ENCODE measurements around the gene DNAJA1. TPM values are rescaled to one million over a fixed set of nuclear protein-coding genes. Genes with fewer than 3 reads are reported as not detected.
"Not testable (repeated sequence)": the region's sequence is repeated elsewhere in the genome, so short reads cannot be mapped to it uniquely, and the experiment has no call there.

DNAJA1 gene
- total RNA-seq, 2 donors from 2014 or later, result 134 to 139 TPM

DNA sequence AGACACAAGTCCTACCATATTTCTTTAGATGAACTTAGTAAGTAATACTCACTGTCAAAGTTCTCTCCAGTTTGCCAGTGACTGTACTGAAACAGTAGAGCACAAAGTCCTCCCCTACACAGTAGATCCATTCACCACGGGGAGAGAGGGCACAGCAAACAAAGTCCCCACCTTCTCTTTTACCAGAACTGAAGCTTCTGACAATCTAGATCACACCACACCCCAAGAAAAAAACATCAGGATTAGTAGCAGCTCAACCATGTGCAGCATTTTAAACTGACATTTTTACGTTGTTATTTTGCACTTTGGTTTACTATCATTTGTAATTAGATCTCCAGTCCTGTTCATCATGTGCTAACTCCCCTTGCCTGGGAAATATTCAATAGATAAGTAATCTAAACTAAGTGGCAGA is 23.0 kb downstream of the DNAJA1 start:
- no peak for DNase-seq (ENCODE audit: low spot score in 2 of 2)
- peaks cover 14 to 25% of the 10 kb centered on the region in 2 donors for H3K36me3 Mint-ChIP-seq
- no peaks in the 10 kb centered on the region for H3K9me3 Mint-ChIP-seq
- no peak for ATAC-seq
- H3K27ac Mint-ChIP-seq, result peak overlapping the region in 1 of 2 donors; percentile 75

DNA sequence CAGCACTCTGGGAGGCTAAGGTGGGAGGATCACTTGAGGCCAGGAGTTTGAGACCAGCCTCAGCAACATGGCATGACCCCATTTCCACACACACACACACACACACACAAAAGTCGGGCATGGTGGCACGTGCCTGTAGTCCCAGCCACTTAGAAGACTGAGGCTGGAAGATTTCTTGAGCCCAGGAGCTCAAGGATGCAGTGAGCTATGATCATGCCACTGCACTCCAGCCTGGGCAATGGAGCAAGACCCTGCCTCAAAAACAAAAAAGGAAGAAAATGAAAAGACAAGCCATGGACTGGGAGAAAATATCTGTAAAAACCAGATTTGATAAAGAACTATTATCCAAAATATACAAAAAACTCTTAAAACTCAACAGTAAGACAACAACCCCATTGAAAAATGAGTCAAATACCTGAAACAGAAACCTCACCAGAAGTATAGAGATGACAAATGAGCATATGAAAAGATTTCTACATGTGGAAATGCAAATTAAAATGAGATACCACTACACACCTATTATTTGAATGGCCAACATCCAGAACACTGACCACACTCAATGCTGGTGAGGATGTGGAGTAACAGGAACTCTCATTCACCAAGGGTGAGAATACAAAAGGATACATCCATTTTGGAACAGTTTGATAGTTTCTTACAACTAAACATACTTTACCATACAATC is 24.7 kb downstream of the DNAJA1 start:
- H3K9me3 Mint-ChIP-seq, result no peaks in the 10 kb centered on the region
- peaks cover 14 to 32% of the 10 kb centered on the region in 2 donors for H3K36me3 Mint-ChIP-seq
- H3K27ac Mint-ChIP-seq, result peak overlapping the region in 1 of 2 donors; percentile 60
- ATAC-seq (peak; percentile 82 to 94), DNase-seq (ENCODE audit: low spot score in 2 of 2) (no peak)

DNA sequence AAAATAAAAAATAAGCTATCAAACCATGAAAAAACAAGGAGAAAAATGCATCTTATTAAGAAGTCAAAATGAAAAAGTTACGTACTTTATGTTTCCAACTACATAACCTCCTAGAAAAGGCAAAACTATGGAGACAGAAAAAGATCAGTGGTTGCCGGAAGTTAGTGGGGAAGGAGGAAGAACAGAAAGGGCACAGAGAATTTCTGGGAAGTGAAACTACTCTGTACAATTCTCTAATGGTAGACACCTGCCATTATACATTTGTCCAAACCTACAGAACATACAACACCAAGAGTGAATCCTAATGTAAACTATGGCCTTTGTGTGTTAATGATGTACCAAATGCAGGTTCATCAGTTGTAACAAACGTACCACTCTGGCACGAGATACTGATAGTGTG is 26.1 kb downstream of the DNAJA1 start:
- ATAC-seq, result no peak

DNA sequence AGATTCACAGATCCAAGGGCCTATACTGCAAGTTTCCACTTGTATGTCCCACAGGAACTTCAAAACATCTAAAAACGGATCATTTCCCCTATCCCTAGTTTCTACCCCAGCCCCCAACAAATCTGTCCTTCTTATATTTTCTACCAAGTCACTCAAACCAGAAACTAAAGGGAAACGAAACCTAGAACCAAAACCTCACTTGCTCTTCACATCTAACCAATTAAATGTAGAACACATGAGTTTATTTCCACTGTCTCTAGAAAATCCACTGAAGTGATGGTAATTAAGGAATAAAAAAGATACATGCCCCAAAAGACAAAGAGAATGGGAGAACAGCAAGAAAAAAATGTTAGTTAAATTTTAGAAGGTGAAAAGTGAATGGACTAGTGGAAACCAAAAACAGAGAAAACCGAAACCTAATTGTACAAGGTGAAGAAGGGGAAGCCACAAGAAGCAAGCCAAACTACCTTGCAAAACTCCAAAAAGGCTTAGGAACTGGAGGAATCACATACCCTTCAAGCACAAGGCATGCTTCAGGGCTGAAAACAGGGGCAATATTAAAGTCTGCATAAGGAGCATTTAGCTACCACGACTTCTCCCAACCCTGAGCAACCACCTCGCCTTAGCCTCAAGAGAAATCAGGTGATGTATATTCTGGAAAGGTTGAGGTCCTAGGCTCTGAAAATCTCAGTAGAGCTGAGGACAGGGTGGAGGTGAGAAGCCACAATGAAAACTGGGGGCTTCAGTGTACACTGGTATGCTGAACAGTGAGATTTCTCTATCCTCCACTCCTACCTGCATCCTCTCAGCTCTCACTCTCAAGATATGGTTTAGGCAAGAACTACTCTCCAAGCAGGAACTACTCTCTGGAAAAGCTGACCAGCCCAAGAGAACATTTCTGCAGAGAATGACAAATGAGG is 40.3 kb downstream of the DNAJA1 start:
- no peak for DNase-seq (ENCODE audit: low spot score in 2 of 2)
- peak overlapping the region in 1 of 2 donors; percentile 41 for H3K27ac Mint-ChIP-seq
- no peak for ATAC-seq

More for the DNA sequence above, 26.1 kb downstream of the DNAJA1 start:
- no peak overlapping the region for H3K27ac Mint-ChIP-seq
- H3K9me3 Mint-ChIP-seq, result no peaks in the 10 kb centered on the region
- no peak for DNase-seq (ENCODE audit: low spot score in 2 of 2)
- H3K36me3 Mint-ChIP-seq, result peaks cover 14 to 28% of the 10 kb centered on the region in 2 donors

DNA sequence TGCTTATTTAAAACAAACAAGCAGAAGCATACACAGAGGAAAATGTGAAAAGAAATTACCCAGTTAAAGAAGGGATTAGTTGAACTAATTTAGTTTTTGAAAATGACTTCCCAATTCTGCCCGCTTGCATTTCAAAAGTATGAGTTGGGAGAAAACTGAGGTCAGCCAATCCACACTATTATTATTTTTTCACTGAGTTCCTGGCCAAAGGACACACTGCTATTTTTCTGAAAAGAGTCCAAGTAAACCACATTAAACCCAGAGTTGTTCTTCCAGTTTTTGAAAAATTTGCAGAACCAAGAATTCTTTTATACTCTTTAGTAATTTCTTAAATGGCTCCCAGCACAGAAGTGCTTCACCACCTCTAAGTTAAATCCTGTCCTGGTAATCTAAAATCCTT is 43.9 kb downstream of the DNAJA1 start:
- DNase-seq (ENCODE audit: low spot score in 2 of 2) (no peak), ATAC-seq (no peak)
- H3K36me3 Mint-ChIP-seq, result peaks cover 14 to 21% of the 10 kb centered on the region in 2 donors
- no peaks in the 10 kb centered on the region for H3K9me3 Mint-ChIP-seq
- H3K27ac Mint-ChIP-seq, result peak overlapping the region in 1 of 2 donors; percentile 30

More for the DNA sequence above, 40.3 kb downstream of the DNAJA1 start:
- H3K36me3 Mint-ChIP-seq, result peaks cover 5 to 6% of the 10 kb centered on the region in 2 donors
- no peaks in the 10 kb centered on the region for H3K9me3 Mint-ChIP-seq

DNA sequence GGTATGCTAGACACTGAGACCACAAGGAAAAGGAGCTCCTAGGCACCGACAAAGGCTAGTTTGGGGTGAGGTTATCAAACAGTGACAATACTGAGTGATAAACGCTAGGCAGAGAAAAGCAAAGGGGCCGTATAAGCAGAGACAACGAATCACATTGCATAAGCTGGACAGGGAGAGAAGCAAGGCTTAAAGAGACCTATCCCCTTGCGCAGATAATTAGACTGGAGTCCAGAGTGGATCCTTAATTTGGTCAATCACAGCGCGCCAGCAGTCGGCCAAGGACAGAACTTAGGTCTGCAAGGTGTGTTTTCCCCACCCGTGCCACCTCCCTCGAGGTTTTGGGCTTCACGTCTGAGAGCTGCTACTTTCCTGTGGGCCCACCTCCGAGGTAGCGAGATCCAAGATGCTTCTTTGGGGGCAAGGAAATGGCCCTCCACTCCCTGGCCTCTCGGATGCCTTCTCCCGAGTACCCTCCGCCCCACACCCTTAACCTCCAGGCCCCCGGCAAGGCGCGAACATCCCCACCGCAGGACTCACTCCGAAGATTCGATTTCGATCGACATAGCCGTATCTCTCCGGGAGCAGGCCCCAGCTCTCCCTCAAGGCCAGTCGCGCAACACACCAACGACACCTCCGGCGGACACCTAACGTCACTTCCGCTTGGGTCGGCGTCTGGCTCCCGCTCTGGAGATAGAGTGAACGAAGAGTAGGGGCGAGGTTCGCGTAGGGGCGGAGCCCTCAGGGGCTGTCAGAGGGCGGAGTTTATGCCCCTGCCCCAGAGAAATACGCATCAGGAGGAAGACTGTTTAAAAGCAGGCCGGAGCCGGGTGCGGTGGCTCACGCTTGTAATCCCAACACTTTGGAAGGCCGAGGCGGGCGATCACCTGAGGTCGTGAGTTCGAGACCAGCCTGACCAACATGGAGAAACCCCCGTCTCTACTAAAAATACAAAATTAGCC is 51.3 kb downstream of the DNAJA1 start, which contains the start of gene SMU1:
Gene SMU1 (minus strand): TSS at position 629 of the 959 bp plus-strand sequence. CDS start 66 bp downstream, at position 563.
- Mint-ChIP-seq H3K9me3 (no peaks in the 10 kb centered on the region), H3K27ac (peak within 1 kb of the TSS; percentile 97 to 99), H3K36me3 (peaks cover 12 to 21% of the 10 kb centered on the region in 2 donors)
- ATAC-seq (peak; percentile 95 to 98), DNase-seq (ENCODE audit: low spot score in 2 of 2) (peak; percentile 91 to 96)

DNA sequence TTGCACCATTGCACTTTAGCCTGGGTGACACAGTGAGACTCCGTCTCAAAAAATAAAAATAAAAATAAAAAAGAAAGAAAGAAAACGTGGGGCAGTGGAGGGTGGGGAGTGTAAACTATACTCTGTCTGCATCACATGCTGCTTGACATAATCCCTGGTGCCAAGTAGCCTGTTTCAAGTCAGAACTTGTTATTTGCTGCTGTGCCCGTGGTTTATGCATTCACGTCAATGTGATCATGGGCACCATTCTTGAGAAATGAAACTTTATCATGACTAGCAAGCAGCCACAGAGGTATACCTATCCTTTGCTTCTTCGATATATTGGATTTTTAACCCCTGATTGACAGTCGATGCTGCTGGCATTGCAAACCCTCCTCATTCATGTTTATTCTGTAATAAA is 55.5 kb downstream of the DNAJA1 start:
- Mint-ChIP-seq H3K9me3 (no peaks in the 10 kb centered on the region), H3K27ac (no peak overlapping the region), H3K36me3 (peaks cover 6% of the 10 kb centered on the region in 2 donors)
- ATAC-seq, result peak in 1 of 2 donors; percentile 14
- no peak for DNase-seq (ENCODE audit: low spot score in 2 of 2)

DNA sequence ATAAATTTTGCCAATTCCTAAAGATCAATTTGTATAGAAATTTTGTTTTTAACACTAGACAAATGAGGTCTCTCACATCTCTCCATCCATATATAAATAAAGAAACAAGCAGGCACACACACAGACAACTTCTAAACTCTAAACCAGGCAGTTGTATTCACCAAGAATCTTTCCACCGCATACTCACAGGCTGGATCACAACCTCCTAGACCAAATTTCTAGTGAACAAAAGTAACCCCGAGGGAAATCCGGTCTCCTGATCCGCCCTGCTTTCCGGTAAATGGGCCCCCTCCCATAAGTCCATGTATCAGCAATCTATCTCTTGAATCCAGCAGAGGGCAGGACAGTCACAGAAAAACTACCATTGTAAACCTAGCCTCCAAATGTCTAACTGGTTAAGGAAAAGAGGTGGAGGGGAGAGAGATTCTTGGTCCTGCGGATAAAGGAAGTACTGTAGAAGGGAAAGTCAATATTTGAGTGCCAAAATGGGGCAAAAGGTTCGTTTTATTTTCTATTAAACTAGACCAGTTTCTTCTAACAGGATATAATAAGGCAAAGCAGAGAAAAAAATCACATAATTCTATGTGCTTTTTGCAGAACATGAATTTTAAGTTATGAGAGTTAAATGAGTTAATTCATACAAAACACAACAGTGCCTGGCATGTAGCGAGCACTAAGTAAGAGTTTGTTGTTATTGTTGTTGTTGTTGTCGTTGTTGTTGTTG is 56.2 kb downstream of the DNAJA1 start:
- H3K27ac Mint-ChIP-seq, result no peak overlapping the region
- peak; percentile 59 to 61 for ATAC-seq
- peak in 1 of 2 donors; percentile 57 for DNase-seq (ENCODE audit: low spot score in 2 of 2)
- peaks cover 4% of the 10 kb centered on the region in 2 donors for H3K36me3 Mint-ChIP-seq
- H3K9me3 Mint-ChIP-seq, result no peaks in the 10 kb centered on the region

DNA sequence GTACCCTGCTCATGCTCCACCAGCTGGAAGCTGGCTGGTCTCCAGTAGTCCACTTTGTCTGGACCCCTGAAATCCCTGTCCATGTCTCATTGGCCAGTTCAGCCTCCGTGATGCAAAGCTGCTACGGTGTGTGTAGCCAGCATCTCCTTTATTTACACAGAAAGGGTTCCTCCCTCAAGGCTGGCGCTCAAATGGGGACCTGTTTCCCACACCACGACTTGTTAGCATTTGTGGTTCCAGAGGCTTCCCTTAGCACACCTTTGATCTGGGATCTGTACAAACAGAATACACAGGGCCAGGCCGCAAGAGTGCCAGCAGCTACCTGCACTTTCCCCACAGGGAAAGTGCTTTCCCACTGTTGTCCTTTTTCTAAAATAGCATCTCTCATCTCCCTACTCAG is 57.1 kb downstream of the DNAJA1 start:
- ATAC-seq, result peak; percentile 9 to 17
- peak in 1 of 2 donors; percentile 14 for DNase-seq (ENCODE audit: low spot score in 2 of 2)
- Mint-ChIP-seq H3K27ac (peak overlapping the region in 1 of 2 donors; percentile 69), H3K9me3 (no peaks in the 10 kb centered on the region), H3K36me3 (no peaks in the 10 kb centered on the region)

DNA sequence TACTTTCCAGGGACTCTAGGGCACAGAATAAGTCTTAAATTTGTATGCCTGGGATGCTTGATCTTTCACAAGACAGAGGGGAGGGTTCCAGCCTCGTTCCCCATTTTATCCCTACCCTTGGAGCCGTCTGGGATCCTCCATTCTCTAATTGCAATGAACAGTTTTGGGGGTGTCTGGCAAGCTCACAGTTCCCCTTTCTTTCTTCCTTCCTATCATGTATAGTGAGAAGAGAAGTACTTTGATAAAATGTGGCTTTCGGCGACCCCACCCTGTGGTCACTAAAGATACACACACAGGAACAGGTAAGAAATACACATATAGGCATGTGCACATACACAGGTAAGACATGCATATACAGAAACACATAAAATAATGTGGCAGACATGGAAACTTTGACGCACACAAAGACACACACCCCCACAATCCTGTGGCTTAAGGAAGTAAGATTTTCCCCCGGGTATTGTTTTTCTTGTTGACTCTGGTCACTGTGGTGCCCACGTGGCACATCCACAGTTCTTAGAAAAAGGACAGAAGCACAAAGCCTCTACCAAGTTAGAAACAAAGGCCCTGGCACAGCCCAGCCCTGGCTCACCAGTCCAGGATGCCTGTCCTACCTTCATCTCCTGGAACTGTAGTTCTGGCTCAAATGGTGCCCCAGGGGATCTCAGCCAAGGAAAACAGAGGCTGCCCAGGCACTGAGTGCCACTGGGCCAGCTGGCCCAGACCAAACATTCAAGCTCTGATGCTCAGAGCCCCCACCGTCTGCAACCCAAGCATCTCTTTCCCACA is 57.7 kb downstream of the DNAJA1 start:
- peak in 1 of 2 donors; percentile 16 for DNase-seq (ENCODE audit: low spot score in 2 of 2)

DNA sequence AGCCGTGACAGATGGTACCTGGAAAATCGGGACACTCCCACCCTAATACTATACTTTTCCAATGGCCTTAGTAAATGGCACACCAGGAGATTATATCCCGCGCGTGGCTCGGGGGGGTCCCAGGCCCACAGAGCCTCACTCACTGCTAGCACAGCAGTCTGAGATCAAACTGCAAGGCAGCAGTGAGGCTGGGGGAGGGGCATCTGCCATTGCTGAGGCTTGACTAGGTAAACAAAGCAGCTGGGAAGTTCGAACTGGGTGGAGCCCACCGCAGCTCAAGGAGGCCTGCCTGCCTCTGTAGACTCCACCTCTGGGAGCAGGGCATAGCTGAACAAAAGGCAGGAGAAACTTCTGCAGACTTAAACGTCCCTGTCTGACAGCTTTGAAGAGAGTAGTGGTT is 60.6 kb downstream of the DNAJA1 start:
- not testable (repeated sequence) for H3K36me3 Mint-ChIP-seq; ATAC-seq; DNase-seq (ENCODE audit: low spot score in 2 of 2); H3K9me3 Mint-ChIP-seq; H3K27ac Mint-ChIP-seq

More for the DNA sequence above, 57.7 kb downstream of the DNAJA1 start:
- H3K36me3 Mint-ChIP-seq, result no peaks in the 10 kb centered on the region
- H3K9me3 Mint-ChIP-seq, result no peaks in the 10 kb centered on the region
- ATAC-seq, result peak; percentile 23 to 47
- peak overlapping the region in 1 of 2 donors; percentile 69 for H3K27ac Mint-ChIP-seq

Other genes with a start within 250 kb of the DNAJA1 start
- not detected for gene TMEM215, start 241.7 kb upstream of the DNAJA1 start, total RNA-seq
- 10 to 100 TPM; 50.7 to 53.9 TPM for gene APTX, start 23.6 kb upstream of the DNAJA1 start, total RNA-seq
- gene SMU1, start 51.4 kb downstream of the DNAJA1 start, total RNA-seq, result 10 to 100 TPM; 26.1 to 28.9 TPM
- 10 to 100 TPM; 47.8 to 49.2 TPM for gene B4GALT1, start 142.1 kb downstream of the DNAJA1 start, total RNA-seq
- gene SPINK4, start 214.9 kb downstream of the DNAJA1 start, total RNA-seq, result not detected
- 10 to 100 TPM; 35.4 to 82.9 TPM for gene BAG1, start 239.4 kb downstream of the DNAJA1 start, total RNA-seq
- gene CHMP5, start 239.8 kb downstream of the DNAJA1 start, total RNA-seq, result 100 to 1,000 TPM; 115 to 123 TPM

Measured in activated naive CD4-positive, alpha-beta T cell treated with anti-CD3 and anti-CD28 coated beads, Interleukin-2, amount 50 U/mL, for 72 hours (primary cell).